Kidney (tissue), 14 donors: ENCODE data around the gene ACOX3. TPM values are rescaled to one million over a fixed set of nuclear protein-coding genes. Genes with fewer than 3 reads are reported as not detected.
A peak's percentile ranks its signal among the peaks of the same experiment; 100 is the strongest.

Experiments
- DNase-seq, 5 donors: peaks; one replicate each; pipeline ENCODE4 v3.0.0-alpha.2; 2013 to 2020
- FAIRE-seq: peaks from 2 replicates; lab custom pipeline; 2012; peaks lifted over from hg19 to GRCh38; lab: Jason Lieb, UNC
- H3K27ac ChIP-seq, 2 donors: one replicate each; pipeline ENCODE4 v1.7.0; 2013; ENCODE audit warnings: low read depth in 2 of 2, low read length in 2 of 2, inconsistent platforms in 1 of 2
- H3K27me3 ChIP-seq: one replicate; pipeline ENCODE4 v1.7.1; 2013; ENCODE audit warnings: low read length, inconsistent platforms; ENCODE audit not compliant: control insufficient read depth, insufficient read depth
- H3K36me3 ChIP-seq, 3 donors: one replicate each; pipeline versions ENCODE4 v1.7.0 to v1.7.1; 2013; ENCODE audit warnings: low read length in 3 of 3, control low read depth in 1 of 3, inconsistent platforms in 1 of 3; ENCODE audit not compliant: insufficient read depth in 3 of 3, control insufficient read depth in 2 of 3
- H3K4me1 ChIP-seq, 3 donors: one replicate each; pipeline versions ENCODE4 v1.7.0 to v1.7.1; 2013; ENCODE audit warnings: low read length in 3 of 3, inconsistent platforms in 1 of 3, low read depth in 1 of 3; ENCODE audit not compliant: control insufficient read depth in 2 of 3, insufficient read depth in 2 of 3
- H3K4me3 ChIP-seq, 3 donors: one replicate each; pipeline versions ENCODE4 v1.7.0 to v1.8.1; 2013; ENCODE audit warnings: low read length in 3 of 3, control low read depth in 1 of 3, inconsistent platforms in 1 of 3
- H3K9ac ChIP-seq, 3 donors: one replicate each; pipeline versions ENCODE4 v1.7.0 to v1.7.1; 2013; ENCODE audit warnings: low read length in 3 of 3, control low read depth in 1 of 3, inconsistent platforms in 1 of 3
- H3K9me3 ChIP-seq, 3 donors: one replicate each; pipeline versions ENCODE4 v1.7.0 to v1.7.1; 2013; ENCODE audit warnings: low read length in 3 of 3, control low read depth in 1 of 3, inconsistent platforms in 1 of 3; ENCODE audit not compliant: control insufficient read depth in 2 of 3, insufficient read depth in 1 of 3
- CTCF ChIP-seq: IDR thresholded peaks from 3 replicates; pipeline ENCODE4 v1.5.1; 2012; ENCODE audit warnings: mild to moderate bottlenecking, moderate library complexity, borderline replicate concordance; ENCODE audit not compliant: insufficient read depth; ENCODE audit errors: extremely low read depth
- intact Hi-C: fragments of 100-400 bp; cut with DNase I; formaldehyde crosslinking; loops from one replicate; pipeline ENCODE4 v1.11.1; 2022
- polyA plus RNA-seq: library from polyadenylated mRNA; stranded (reverse); fragments of 350-450 nt; fragmentation: Illumina TruSeq; extraction: RNeasy Lipid Tissue Mini Kit (QIAGEN cat#74804); gene quantifications from one replicate; pipeline ENCODE4 v1.2.3, GENCODE V29; 2014; ENCODE audit warnings: low read depth, low replicate concordance; ENCODE audit not compliant: insufficient read depth
- total RNA-seq: library from RNA; stranded (reverse); fragmentation: NEBNext Ultra II Directional; extraction: Animal tissue kit (Norgen Biotek cat#: 25700); gene quantifications from one replicate; pipeline ENCODE4 v1.2.1, GENCODE V29; 2021
- donor health status: control.
- donor health status: control.
- donor health status: control.
- donor health status: control.
- donor health status: control.
- donor health status: DM: yes; HTN: yes; CAD: no.
- donor health status: Normal renal cell carcinoma (clear cell type).

Gene ACOX3
- total and polyA plus RNA-seq, 2 donors from 2014 or later, result 10.1 to 21.7 TPM

GRCh38 chr4:8355864-8356565, 84.5 kb downstream of the ACOX3 start:
- Histone ChIP-seq H3K4me1 (peaks cover 0 to 2% (median 0%) of the 10 kb centered on the region in 3 donors), H3K4me3 (no peak overlapping the region), H3K9ac (no peak overlapping the region), H3K27ac (no peak overlapping the region), H3K36me3 (no peaks in the 10 kb centered on the region), H3K9me3 (no peaks in the 10 kb centered on the region), H3K27me3 (no peaks in the 10 kb centered on the region)
- intact Hi-C loops, result no loop called here
- FAIRE-seq, result no peak
- DNase-seq, result no peak
- no peak for TF ChIP-seq CTCF

- Histone ChIP-seq H3K27ac (no peak overlapping the region), H3K4me1 (peaks cover 0 to 2% (median 0%) of the 10 kb centered on the region in 3 donors), H3K9ac (no peak overlapping the region), H3K36me3 (no peaks in the 10 kb centered on the region), H3K4me3 (no peak overlapping the region), H3K27me3 (no peaks in the 10 kb centered on the region), H3K9me3 (no peaks in the 10 kb centered on the region)
- FAIRE-seq (no peak), DNase-seq (no peak)
- intact Hi-C loops, result no loop called here
- no peak for TF ChIP-seq CTCF
Measured at GRCh38 chr4:8355306-8355705, 85.2 kb downstream of the ACOX3 start.

- intact Hi-C loops, result no loop called here
- peak in 2 of 5 donors; percentile 22 to 42 for DNase-seq
Measured at GRCh38 chr4:8353912-8354453, 86.5 kb downstream of the ACOX3 start.

More at GRCh38 chr4:8353912-8354453, 86.5 kb downstream of the ACOX3 start:
- Histone ChIP-seq H3K27me3 (no peaks in the 10 kb centered on the region), H3K27ac (no peak overlapping the region), H3K36me3 (no peaks in the 10 kb centered on the region), H3K4me3 (no peak overlapping the region), H3K4me1 (peaks cover 0 to 2% (median 0%) of the 10 kb centered on the region in 3 donors), H3K9ac (no peak overlapping the region), H3K9me3 (no peaks in the 10 kb centered on the region)
- TF ChIP-seq CTCF, result no peak
- FAIRE-seq, result no peak
